CD4-positive, alpha-beta T cell treated with Interleukin-4 for 4 hours (primary cell): ENCODE data around the gene LMOD1.

Source experiments
- DNase-seq: peaks from one replicate; pipeline ENCODE4 v3.0.0-alpha.2; 2020

Gene LMOD1

GRCh38 chr1:201851949-201852348 is 94.4 kb downstream of the LMOD1 start:
- no peak for DNase-seq

- DNase-seq, result no peak
These were observed 96.3 kb downstream of the LMOD1 start for GRCh38 chr1:201850053-201850397.

- DNase-seq, result no peak
These were observed 96.8 kb downstream of the LMOD1 start for GRCh38 chr1:201849372-201850052.

GRCh38 chr1:201848230-201848629 is 98.1 kb downstream of the LMOD1 start:
- DNase-seq, result no peak

- no peak for DNase-seq
These were observed 99.2 kb downstream of the LMOD1 start for GRCh38 chr1:201847150-201847549.
